Colon (tissue), 2 donors: ENCODE results near the gene MBD6.
"Not testable (repeated sequence)": the region's sequence is repeated elsewhere in the genome, so short reads cannot be mapped to it uniquely, and the experiment has no call there.

ENCODE experiments used
- FAIRE-seq: peaks from 2 replicates; lab custom pipeline; 2012; peaks lifted over from hg19 to GRCh38; lab: Jason Lieb, UNC
- donor health status: control.
- donor health status: control.

MBD6 gene

GRCh38 chr12:57550641-57551549 is 28.3 kb downstream of the MBD6 start:
- no peak for FAIRE-seq

GRCh38 chr12:57551637-57552305 is 29.1 kb downstream of the MBD6 start:
- no peak for FAIRE-seq

- no peak for FAIRE-seq
These were observed 29.7 kb downstream of the MBD6 start for GRCh38 chr12:57552306-57552651.

GRCh38 chr12:57552835-57553313 is 30.2 kb downstream of the MBD6 start:
- FAIRE-seq = no peak

- FAIRE-seq = no peak
These were observed 30.9 kb downstream of the MBD6 start for GRCh38 chr12:57553343-57554202.

- FAIRE-seq = no peak
These were observed 31.8 kb downstream of the MBD6 start for GRCh38 chr12:57554453-57554852.

GRCh38 chr12:57554897-57555296 is 32.3 kb downstream of the MBD6 start:
- FAIRE-seq = no peak

- no peak for FAIRE-seq
These were observed 36.2 kb downstream of the MBD6 start for GRCh38 chr12:57558864-57559263.

- no peak for FAIRE-seq
These were observed 37.9 kb downstream of the MBD6 start for GRCh38 chr12:57560516-57560915.

GRCh38 chr12:57561117-57561516 is 38.5 kb downstream of the MBD6 start:
- FAIRE-seq = not testable (repeated sequence)

- no peak for FAIRE-seq
These were observed 40.7 kb downstream of the MBD6 start for GRCh38 chr12:57563358-57563757.

GRCh38 chr12:57564178-57564740 is 41.6 kb downstream of the MBD6 start:
- FAIRE-seq = no peak

GRCh38 chr12:57568838-57569237 is 46.2 kb downstream of the MBD6 start:
- FAIRE-seq = no peak

GRCh38 chr12:57569858-57570257 is 47.2 kb downstream of the MBD6 start:
- FAIRE-seq = no peak

GRCh38 chr12:57570438-57570837 is 47.8 kb downstream of the MBD6 start:
- not testable (repeated sequence) for FAIRE-seq

- FAIRE-seq = no peak
These were observed 49.5 kb downstream of the MBD6 start for GRCh38 chr12:57571926-57572762.

GRCh38 chr12:57574795-57575194 is 52.2 kb downstream of the MBD6 start:
- FAIRE-seq = no peak

- FAIRE-seq = no peak
These were observed 53.4 kb downstream of the MBD6 start for GRCh38 chr12:57575771-57576612.

- no peak for FAIRE-seq
These were observed 54.1 kb downstream of the MBD6 start for GRCh38 chr12:57576613-57577160.
